SK-N-SH (cell line): ENCODE results near the gene MAPK8IP1. TPM values are rescaled to one million over a fixed set of nuclear protein-coding genes. Genes with fewer than 3 reads are reported as not detected.
A peak's percentile ranks its signal among the peaks of the same experiment; 100 is the strongest.

ENCODE experiments used
- CTCF ChIA-PET: fragments of 300-600, 350-600 bp; formaldehyde crosslinking; extraction: SDS; loops from one replicate; lab custom pipeline; 2021; lab: Yijun Ruan, JAX
- POLR2A ChIA-PET: fragments of 350-600 bp; sonication (Branson Sonifier 250); formaldehyde crosslinking; extraction: SDS; loops from one replicate; lab custom pipeline; 2020; ENCODE audit warnings: antibody characterized with exemption, inconsistent platforms; lab: Yijun Ruan, JAX
- DNase-seq: peaks from one replicate; pipeline ENCODE4 v3.0.0; 2012
- H2AFZ ChIP-seq: fragments of 200-600 bp; sonication (generic); 2 replicates; pipeline ENCODE4 v1.8.1; 2016; ENCODE audit warnings: antibody characterized with exemption, mild to moderate bottlenecking, low read depth
- H3F3A ChIP-seq: fragments of 200-600 bp; sonication (generic); replicated peaks from 2 replicates; pipeline ENCODE3; 2016; ENCODE audit warnings: antibody characterized with exemption, mild to moderate bottlenecking; ENCODE audit not compliant: insufficient read depth
- H3K27ac ChIP-seq, 2 experiments: fragments of 200-500 bp in 1 of 2; fragments of 200-600 bp in 1 of 2; sonication (Bioruptor generic) in 1 of 2; sonication (generic), shearing (Covaris generic) in 1 of 2; 2 replicates each; pipeline versions ENCODE4 v1.5.1 to v1.6.1; 2014 to 2016; ENCODE audit warnings: low read depth in 2 of 2, inconsistent platforms in 1 of 2, low read length in 1 of 2, mild to moderate bottlenecking in 1 of 2, mixed read lengths in 1 of 2
- H3K27me3 ChIP-seq: fragments of 200-600 bp; sonication (generic), shearing (Covaris generic); 2 replicates; pipeline ENCODE4 v1.6.1; 2016; ENCODE audit warnings: mixed run types; ENCODE audit not compliant: insufficient read depth
- H3K36me3 ChIP-seq, 2 experiments: fragments of 200-500 bp in 1 of 2; fragments of 200-600 bp in 1 of 2; sonication (Bioruptor generic) in 1 of 2; sonication (generic) in 1 of 2; replicated peaks in 1 of 2; 2 replicates each; pipeline versions ENCODE3 to v1.5.1; 2014 to 2016; ENCODE audit warnings: low read length in 1 of 2, mild to moderate bottlenecking in 1 of 2; ENCODE audit not compliant: insufficient read depth in 2 of 2, control insufficient read depth in 1 of 2
- H3K4me1 ChIP-seq, 2 experiments: fragments of 200-500 bp in 1 of 2; fragments of 200-600 bp in 1 of 2; sonication (Bioruptor generic) in 1 of 2; sonication (generic), shearing (Covaris generic) in 1 of 2; 2 replicates each; pipeline versions ENCODE4 v1.5.1 to v1.6.1; 2014 to 2016; ENCODE audit warnings: low read depth in 1 of 2, low read length in 1 of 2, mixed run types in 1 of 2; ENCODE audit not compliant: insufficient read depth in 2 of 2, control insufficient read depth in 1 of 2
- H3K4me2 ChIP-seq: fragments of 200-600 bp; sonication (generic), shearing (Covaris generic); 2 replicates; pipeline ENCODE4 v1.6.1; 2017; ENCODE audit warnings: mixed run types
- H3K4me3 ChIP-seq, 2 experiments: fragments of 200-500 bp in 1 of 2; fragments of 200-600 bp in 1 of 2; sonication (Bioruptor generic) in 1 of 2; sonication (generic), shearing (Covaris generic) in 1 of 2; 2 replicates each; pipeline versions ENCODE4 v1.5.1 to v1.8.1; 2014 to 2016; ENCODE audit warnings: low read depth in 2 of 2, inconsistent platforms in 1 of 2, low read length in 1 of 2, mild to moderate bottlenecking in 1 of 2, mixed read lengths in 1 of 2, moderate library complexity in 1 of 2
- H3K79me2 ChIP-seq: fragments of 200-600 bp; sonication (generic); 2 replicates; pipeline ENCODE4 v1.8.1; 2017; ENCODE audit warnings: mild to moderate bottlenecking; ENCODE audit not compliant: insufficient read depth
- H3K9ac ChIP-seq: fragments of 200-600 bp; sonication (generic); 2 replicates; pipeline ENCODE4 v1.6.1; 2017; ENCODE audit warnings: mixed run types
- H3K9me2 ChIP-seq: fragments of 200-600 bp; sonication (generic); 2 replicates; pipeline ENCODE4 v1.6.1; 2017; ENCODE audit warnings: mixed run types
- H3K9me3 ChIP-seq: fragments of 200-600 bp; sonication (generic); 2 replicates; pipeline ENCODE4 v1.6.1; 2017; ENCODE audit warnings: mixed run types, mild to moderate bottlenecking, moderate library complexity
- H4K20me1 ChIP-seq: fragments of 200-600 bp; sonication (generic); 2 replicates; pipeline ENCODE4 v1.6.1; 2017; ENCODE audit warnings: mild to moderate bottlenecking, mixed run types; ENCODE audit not compliant: insufficient read depth
- CTCF ChIP-seq: fragments of 200-600 bp; sonication (generic); IDR thresholded peaks from 2 replicates; pipeline ENCODE4 v1.6.1; 2017; ENCODE audit warnings: antibody characterized with exemption, mild to moderate bottlenecking, moderate library complexity
- EZH2phosphoT487 ChIP-seq: fragments of 200-600 bp; sonication (generic); IDR thresholded peaks from 2 replicates; pipeline ENCODE4 v1.6.1; 2017; ENCODE audit warnings: low read depth, mixed run types, mild to moderate bottlenecking, antibody characterized with exemption, moderate library complexity, borderline replicate concordance
- FOXJ3 ChIP-seq: sonication (generic); formaldehyde crosslinking; IDR thresholded peaks from 2 replicates; pipeline ENCODE4 v1.5.1; 2020; ENCODE audit warnings: mild to moderate bottlenecking, missing genetic modification reagents
- FOXM1 ChIP-seq: IDR thresholded peaks from 2 replicates; pipeline ENCODE4 v1.4.0; 2012; ENCODE audit warnings: low read depth, mild to moderate bottlenecking
- GABPA ChIP-seq: IDR thresholded peaks from 2 replicates; pipeline ENCODE4 v1.4.0; 2012; ENCODE audit warnings: low read depth, mild to moderate bottlenecking
- GATA2 ChIP-seq: sonication (generic); formaldehyde crosslinking; IDR thresholded peaks from 2 replicates; pipeline ENCODE4 v1.5.0; 2020; ENCODE audit warnings: mild to moderate bottlenecking, missing genetic modification reagents
- MAX ChIP-seq: IDR thresholded peaks from 2 replicates; pipeline ENCODE4 v1.4.0; 2012; ENCODE audit warnings: low read depth
- NFIC ChIP-seq: IDR thresholded peaks from 2 replicates; pipeline ENCODE4 v1.4.0; 2012; ENCODE audit warnings: borderline replicate concordance
- NRF1 ChIP-seq: IDR thresholded peaks from 2 replicates; pipeline ENCODE4 v1.6.1; 2012; ENCODE audit warnings: low read depth, mild to moderate bottlenecking, low read length
- PBX3 ChIP-seq: IDR thresholded peaks from 2 replicates; pipeline ENCODE4; 2012
- POLR2AphosphoS5 ChIP-seq: IDR thresholded peaks from 2 replicates; pipeline ENCODE4 v1.6.1; 2012; ENCODE audit warnings: low read depth, low read length
- RCOR1 ChIP-seq: fragments of 150-350 bp; IDR thresholded peaks from 2 replicates; pipeline ENCODE4 v1.6.1; 2017; ENCODE audit warnings: antibody characterized with exemption, low read length
- RFX5 ChIP-seq: IDR thresholded peaks from 2 replicates; pipeline ENCODE4 v1.6.1; 2012; ENCODE audit warnings: mild to moderate bottlenecking, improper control_type of control experiment, low read length
- SIN3A ChIP-seq: IDR thresholded peaks from 2 replicates; pipeline ENCODE4 v1.6.1; 2012; ENCODE audit warnings: low read depth, mild to moderate bottlenecking, low read length, moderate library complexity, borderline replicate concordance
- TAF1 ChIP-seq: IDR thresholded peaks from 2 replicates; pipeline ENCODE4 v1.6.1; 2012; ENCODE audit warnings: low read depth, mild to moderate bottlenecking, low read length, moderate library complexity, borderline replicate concordance
- TCF12 ChIP-seq: IDR thresholded peaks from 2 replicates; pipeline ENCODE4 v1.4.0; 2012
- USF2 ChIP-seq: fragments of 150-350 bp; IDR thresholded peaks from 2 replicates; pipeline ENCODE4 v1.6.1; 2017; ENCODE audit warnings: antibody characterized with exemption, low read length, low read depth, borderline replicate concordance
- YY1 ChIP-seq: IDR thresholded peaks from 2 replicates; pipeline ENCODE4 v1.4.0; 2012; ENCODE audit warnings: low read depth, mild to moderate bottlenecking
- ZBTB33 ChIP-seq: IDR thresholded peaks from 2 replicates; pipeline ENCODE4 v1.4.0; 2012; ENCODE audit warnings: low read depth, borderline replicate concordance
- WGBS: methylation state at CpG from one replicate; pipeline ENCODE4 v1.1.6; 2017; ENCODE audit warnings: low lambda C conversion rate; 5-methylcytosine and 5-hydroxymethylcytosine counted together
- polyA plus RNA-seq, 3 experiments: library from polyadenylated mRNA; depleted of rRNA; stranded (reverse); fragments of >200 nt; gene quantifications; 2 replicates each; pipeline ENCODE4 v1.2.3, GENCODE V29; 2012

MAPK8IP1 gene
- polyA plus RNA-seq, 1 of the 3 experiments (the other 2 are of a cell fraction), result 12.5 TPM

- no peak overlapping the region for H3K4me2 ChIP-seq
- H2AFZ ChIP-seq, result no peak overlapping the region
- H3K36me3 ChIP-seq, result peaks cover 11 to 25% of the 10 kb centered on the region in 2 experiments
- peak; percentile 39 for DNase-seq
- H3K79me2 ChIP-seq, result no peaks in the 10 kb centered on the region
- no peaks in the 10 kb centered on the region for H3F3A ChIP-seq
- no peak overlapping the region; a peak in 1 of 4 replicates for H3K27ac ChIP-seq
- H4K20me1 ChIP-seq, result no peaks in the 10 kb centered on the region
- ChIA-PET POLR2A (no interaction called here), CTCF (interaction anchor here (0.8 to 5.0 kb wide), 5 partner anchors 15 to 76 kb away, joined by 3 to 25 read pairs (median 5); no protein-coding TSS in a partner anchor)
- WGBS, result 85% methylated on average over 10 of the region's 14 CpGs
- no peak for TF ChIP-seq TCF12
- no peaks in the 10 kb centered on the region for H3K9me3 ChIP-seq
- H3K27me3 ChIP-seq, result no peaks in the 10 kb centered on the region
- no peak overlapping the region for H3K4me3 ChIP-seq
- H3K4me1 ChIP-seq, result peaks cover 0 to 5% of the 10 kb centered on the region in 2 experiments; a peak in 1 of 4 replicates
- no peaks in the 10 kb centered on the region for H3K9me2 ChIP-seq
- no peak overlapping the region for H3K9ac ChIP-seq
These were observed 44.8 kb downstream of the MAPK8IP1 start for GRCh38 chr11:45930031-45930794.

GRCh38 chr11:45930951-45931570, 45.6 kb downstream of the MAPK8IP1 start:
- peak overlapping the region in 1 of 2 experiments; percentile 16; a peak in 1 of 4 replicates for H3K27ac ChIP-seq
- TF ChIP-seq FOXJ3 (CRISPR knock-in tag) (no peak), ZBTB33 (no peak), SIN3A (no peak), GATA2 (CRISPR knock-in tag) (no peak), CTCF (no peak), YY1 (no peak), NFIC (no peak), POLR2AphosphoS5 (no peak), PBX3 (no peak), USF2 (no peak), FOXM1 (no peak), NRF1 (no peak), RFX5 (no peak), TCF12 (no peak), GABPA (no peak), EZH2phosphoT487 (no peak), TAF1 (no peak), RCOR1 (no peak), MAX (no peak)
- POLR2A ChIA-PET, result no interaction called here
- H3K9me3 ChIP-seq, result no peaks in the 10 kb centered on the region
- H3F3A ChIP-seq, result no peaks in the 10 kb centered on the region
- H4K20me1 ChIP-seq, result no peaks in the 10 kb centered on the region
- whole genome bisulfite sequencing, result 88% methylated on average over 8 of the region's 8 CpGs
- DNase-seq, result no peak
- H3K4me2 ChIP-seq, result no peak overlapping the region
- no peaks in the 10 kb centered on the region for H3K79me2 ChIP-seq
- H3K27me3 ChIP-seq, result no peaks in the 10 kb centered on the region
- H3K9me2 ChIP-seq, result no peaks in the 10 kb centered on the region
- H2AFZ ChIP-seq, result no peak overlapping the region
- no peak overlapping the region for H3K4me3 ChIP-seq
- H3K9ac ChIP-seq, result no peak overlapping the region
- CTCF ChIA-PET, result interaction anchor here (0.8 to 1.0 kb wide), 3 partner anchors 14 to 75 kb away, joined by 3 to 5 read pairs (median 3); no protein-coding TSS in a partner anchor
- H3K4me1 ChIP-seq, result peaks cover 0 to 5% of the 10 kb centered on the region in 2 experiments; a peak in 1 of 4 replicates
- peaks cover 11 to 31% of the 10 kb centered on the region in 2 experiments for H3K36me3 ChIP-seq
